Central memory CD4-positive, alpha-beta T cell (primary cell): ENCODE measurements around the gene EVA1C.
"Not testable (repeated sequence)": the region's sequence is repeated elsewhere in the genome, so short reads cannot be mapped to it uniquely, and the experiment has no call there.

Experiments
- DNase-seq: peaks from one replicate; pipeline ENCODE4 v3.0.0; 2022

The EVA1C gene

GRCh38 chr21:32425628-32426027 lies 13.1 kb downstream of the EVA1C start:
- DNase-seq = no peak

- DNase-seq = no peak
Measured at GRCh38 chr21:32426066-32426465, 13.6 kb downstream of the EVA1C start.

GRCh38 chr21:32426592-32427051 lies 14.1 kb downstream of the EVA1C start:
- DNase-seq = no peak

- no peak for DNase-seq
Measured at GRCh38 chr21:32427958-32428623, 15.6 kb downstream of the EVA1C start.

- DNase-seq = not testable (repeated sequence)
Measured at GRCh38 chr21:32432982-32433660, 20.6 kb downstream of the EVA1C start.

- DNase-seq = no peak
Measured at GRCh38 chr21:32437729-32438128, 25.2 kb downstream of the EVA1C start.

GRCh38 chr21:32442566-32443318 lies 30.2 kb downstream of the EVA1C start:
- no peak for DNase-seq

- no peak for DNase-seq
Measured at GRCh38 chr21:32445101-32445500, 32.6 kb downstream of the EVA1C start.

GRCh38 chr21:32446440-32446839 lies 33.9 kb downstream of the EVA1C start:
- not testable (repeated sequence) for DNase-seq

GRCh38 chr21:32447224-32447623 lies 34.7 kb downstream of the EVA1C start:
- DNase-seq = no peak

- DNase-seq = no peak
Measured at GRCh38 chr21:32448803-32449594, 36.5 kb downstream of the EVA1C start.

GRCh38 chr21:32450881-32451701 lies 38.6 kb downstream of the EVA1C start:
- not testable (repeated sequence) for DNase-seq

- DNase-seq = not testable (repeated sequence)
Measured at GRCh38 chr21:32452191-32452590, 39.7 kb downstream of the EVA1C start.

- no peak for DNase-seq
Measured at GRCh38 chr21:32452641-32453040, 40.1 kb downstream of the EVA1C start.

GRCh38 chr21:32455548-32455947 lies 43.0 kb downstream of the EVA1C start:
- DNase-seq = no peak

- no peak for DNase-seq
Measured at GRCh38 chr21:32456497-32456918, 44.0 kb downstream of the EVA1C start.

- DNase-seq = no peak
Measured at GRCh38 chr21:32457360-32457840, 44.9 kb downstream of the EVA1C start.

- no peak for DNase-seq
Measured at GRCh38 chr21:32457962-32458361, 45.5 kb downstream of the EVA1C start.

GRCh38 chr21:32459972-32460371 lies 47.5 kb downstream of the EVA1C start:
- DNase-seq = no peak

GRCh38 chr21:32461503-32461902 lies 49.0 kb downstream of the EVA1C start:
- no peak for DNase-seq

- not testable (repeated sequence) for DNase-seq
Measured at GRCh38 chr21:32462564-32462963, 50.1 kb downstream of the EVA1C start.

- DNase-seq = no peak
Measured at GRCh38 chr21:32463367-32463766, 50.9 kb downstream of the EVA1C start.
